ENCODE data around the gene RAD51AP1. TPM values are rescaled to one million over a fixed set of nuclear protein-coding genes. Genes with fewer than 3 reads are reported as not detected.

RAD51AP1 gene
- total RNA-seq, 2 donors from 2014 or later, result 0.26 to 0.33 TPM

- TF ChIP-seq POLR2A (IDR thresholded peaks at IDR 0.05) (no peak), CTCF (IDR thresholded peaks at IDR 0.05) (no peak)
- H3K27ac ChIP-seq, result no peak overlapping the region
- H3K4me3 ChIP-seq, result no peak overlapping the region
- 28 to 45% methylated on average over 9 of the region's 9 CpGs for WGBS, 2 donors
- no peak for DNase-seq
- no peaks in the 10 kb centered on the region for H3K9me3 ChIP-seq
- no peaks in the 10 kb centered on the region for H3K27me3 ChIP-seq
- intact Hi-C loops (cut with DNase I), result no loop called here
- H3K4me1 ChIP-seq, result no peaks in the 10 kb centered on the region
- H3K36me3 ChIP-seq (replicated peaks in 1 of 2; ENCODE audit: insufficient read depth in 1 of 2, low read depth in 2 of 2), result no peaks in the 10 kb centered on the region
- ATAC-seq, result no peak
Observed at GRCh38 chr12:4587108-4587507, 48.4 kb downstream of the RAD51AP1 start.

GRCh38 chr12:4588916-4589315, 50.2 kb downstream of the RAD51AP1 start:
- Histone ChIP-seq H3K9me3 (no peaks in the 10 kb centered on the region), H3K27ac (no peak overlapping the region), H3K36me3 (replicated peaks in 1 of 2; ENCODE audit: insufficient read depth in 1 of 2, low read depth in 2 of 2) (no peaks in the 10 kb centered on the region), H3K4me1 (no peaks in the 10 kb centered on the region), H3K4me3 (no peak overlapping the region), H3K27me3 (no peaks in the 10 kb centered on the region)
- WGBS, 2 donors, result 88 to 94% methylated on average over 3 of the region's 3 CpGs
- DNase-seq (no peak), ATAC-seq (no peak)
- intact Hi-C loops (cut with DNase I), result no loop called here
- TF ChIP-seq CTCF (IDR thresholded peaks at IDR 0.05) (no peak), POLR2A (IDR thresholded peaks at IDR 0.05) (no peak)

GRCh38 chr12:4589941-4590340, 51.3 kb downstream of the RAD51AP1 start:
- H3K27me3 ChIP-seq, result no peaks in the 10 kb centered on the region
- no peaks in the 10 kb centered on the region for H3K4me1 ChIP-seq
- H3K27ac ChIP-seq, result no peak overlapping the region
- no peak for TF ChIP-seq POLR2A (IDR thresholded peaks at IDR 0.05)
- TF ChIP-seq CTCF (IDR thresholded peaks at IDR 0.05), result no peak
- no peak for DNase-seq
- H3K4me3 ChIP-seq, result no peak overlapping the region
- ATAC-seq, result no peak
- intact Hi-C loops (cut with DNase I), result no loop called here
- no peaks in the 10 kb centered on the region for H3K36me3 ChIP-seq (replicated peaks in 1 of 2; ENCODE audit: insufficient read depth in 1 of 2, low read depth in 2 of 2)
- H3K9me3 ChIP-seq, result no peaks in the 10 kb centered on the region
- WGBS, 2 donors, result 54 to 64% methylated on average over 2 of the region's 2 CpGs

GRCh38 chr12:4591180-4591687, 52.5 kb downstream of the RAD51AP1 start:
- H3K4me1 ChIP-seq, result no peaks in the 10 kb centered on the region
- H3K27me3 ChIP-seq, result no peaks in the 10 kb centered on the region
- intact Hi-C loops (cut with DNase I), result no loop called here
- H3K36me3 ChIP-seq (replicated peaks in 1 of 2; ENCODE audit: insufficient read depth in 1 of 2, low read depth in 2 of 2), result no peaks in the 10 kb centered on the region
- ATAC-seq (no peak), DNase-seq (no peak)
- H3K27ac ChIP-seq, result no peak overlapping the region
- WGBS, 2 donors, result 51 to 52% methylated on average over 7 of the region's 7 CpGs
- H3K9me3 ChIP-seq, result no peaks in the 10 kb centered on the region
- TF ChIP-seq POLR2A (IDR thresholded peaks at IDR 0.05), result no peak
- TF ChIP-seq CTCF (IDR thresholded peaks at IDR 0.05), result no peak
- H3K4me3 ChIP-seq, result no peak overlapping the region

DNA sequence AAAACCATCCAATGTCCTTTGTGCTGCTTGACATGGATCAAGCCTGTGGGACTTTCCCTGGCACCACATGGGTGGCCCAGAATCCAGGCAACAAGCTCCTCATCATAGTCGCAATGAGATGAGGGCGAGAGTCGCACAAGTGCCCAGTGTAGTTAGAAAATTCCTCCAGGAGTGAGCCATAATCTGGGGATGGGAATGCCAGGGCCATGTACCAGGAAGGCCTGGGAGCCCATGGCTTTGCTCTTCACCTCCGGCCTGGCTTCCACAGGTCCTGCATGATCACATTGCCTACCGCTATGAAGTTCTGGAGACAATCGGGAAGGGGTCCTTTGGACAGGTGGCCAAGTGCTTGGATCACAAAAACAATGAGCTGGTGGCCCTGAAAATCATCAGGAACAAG, 57.2 kb downstream of the RAD51AP1 start:
- DNase-seq, result no peak
- Histone ChIP-seq H3K4me3 (no peak overlapping the region), H3K27ac (no peak overlapping the region), H3K36me3 (replicated peaks in 1 of 2; ENCODE audit: insufficient read depth in 1 of 2, low read depth in 2 of 2) (no peaks in the 10 kb centered on the region), H3K9me3 (no peaks in the 10 kb centered on the region), H3K27me3 (no peaks in the 10 kb centered on the region), H3K4me1 (no peaks in the 10 kb centered on the region)
- intact Hi-C loops (cut with DNase I), result no loop called here
- no peak for TF ChIP-seq POLR2A (IDR thresholded peaks at IDR 0.05)
- no peak for TF ChIP-seq CTCF (IDR thresholded peaks at IDR 0.05)
- 83 to 90% methylated on average over 2 to 6 of the region's 6 CpGs for WGBS, 2 donors
- no peak for ATAC-seq

Measured in body of pancreas (tissue), 4 donors.